ENCODE measurements around the gene TSEN54. TPM values are rescaled to one million over a fixed set of nuclear protein-coding genes. Genes with fewer than 3 reads are reported as not detected.

The TSEN54 gene
- polyA plus RNA-seq (2012; ENCODE audit: insufficient read depth, insufficient read length, low read depth): 71.6 TPM

DNA sequence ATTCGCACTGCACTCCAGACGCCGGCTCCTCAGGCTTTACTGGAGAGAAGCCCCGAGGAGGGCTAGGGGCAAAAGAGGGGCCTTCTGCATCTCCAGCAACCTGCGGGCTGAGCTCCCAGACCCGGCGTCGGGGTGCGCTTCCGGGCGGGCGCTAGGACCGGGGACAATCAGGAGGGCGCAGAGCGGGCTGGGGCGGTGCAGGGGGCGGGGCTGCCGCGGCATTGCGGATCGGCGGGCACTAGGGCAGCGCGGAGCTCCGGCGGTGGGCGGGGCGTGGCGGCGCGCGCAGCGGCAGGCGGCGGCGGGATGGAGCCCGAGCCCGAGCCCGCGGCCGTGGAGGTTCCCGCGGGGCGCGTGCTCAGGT is at the start of gene TSEN54:
Gene TSEN54, plus strand, starts transcription at position 274 of the 364 bp plus-strand sequence. Its CDS starts 33 bp downstream, at position 307.
- H3K4me1 ChIP-seq: no peaks in the 10 kb centered on the region
- H3K36me3 ChIP-seq: peaks cover 7% of the 10 kb centered on the region

DNA sequence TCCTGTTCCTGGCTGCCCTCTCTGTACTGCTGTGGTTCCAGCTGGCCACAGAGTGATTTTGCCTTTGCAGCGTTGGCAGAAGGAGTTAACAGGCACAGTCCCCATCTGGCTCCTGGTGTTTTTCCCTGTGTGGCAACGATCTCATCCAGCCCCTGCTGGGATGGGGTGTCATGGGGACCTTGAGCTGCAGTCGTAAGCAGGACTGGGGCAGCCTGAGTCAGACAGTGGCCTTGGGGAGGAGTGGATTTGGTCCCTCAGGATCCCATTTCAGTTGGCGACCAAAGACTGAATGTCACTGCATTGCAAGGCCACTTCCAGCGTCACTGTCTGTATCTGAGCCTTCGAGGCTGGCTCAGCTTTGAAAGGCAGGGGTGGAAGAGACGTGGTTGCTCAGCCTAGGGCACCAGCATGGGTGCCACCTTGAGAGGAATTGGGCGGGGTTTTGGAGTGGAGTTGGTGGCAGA is 48.0 kb upstream of the TSEN54 start:
- no peaks in the 10 kb centered on the region for H3K27me3 ChIP-seq
- DNase-seq: no peak
- no peak overlapping the region for H3K4me3 ChIP-seq (ENCODE audit: low read depth, low read length)
- H3K36me3 ChIP-seq: peaks cover 7% of the 10 kb centered on the region
- no peaks in the 10 kb centered on the region for H3K9me3 ChIP-seq
- H3K4me1 ChIP-seq: 0 out of 2 replicates have a peak, but pooled peaks cover under 1% of the 10 kb centered on the region
- TF ChIP-seq, protein P1, sequence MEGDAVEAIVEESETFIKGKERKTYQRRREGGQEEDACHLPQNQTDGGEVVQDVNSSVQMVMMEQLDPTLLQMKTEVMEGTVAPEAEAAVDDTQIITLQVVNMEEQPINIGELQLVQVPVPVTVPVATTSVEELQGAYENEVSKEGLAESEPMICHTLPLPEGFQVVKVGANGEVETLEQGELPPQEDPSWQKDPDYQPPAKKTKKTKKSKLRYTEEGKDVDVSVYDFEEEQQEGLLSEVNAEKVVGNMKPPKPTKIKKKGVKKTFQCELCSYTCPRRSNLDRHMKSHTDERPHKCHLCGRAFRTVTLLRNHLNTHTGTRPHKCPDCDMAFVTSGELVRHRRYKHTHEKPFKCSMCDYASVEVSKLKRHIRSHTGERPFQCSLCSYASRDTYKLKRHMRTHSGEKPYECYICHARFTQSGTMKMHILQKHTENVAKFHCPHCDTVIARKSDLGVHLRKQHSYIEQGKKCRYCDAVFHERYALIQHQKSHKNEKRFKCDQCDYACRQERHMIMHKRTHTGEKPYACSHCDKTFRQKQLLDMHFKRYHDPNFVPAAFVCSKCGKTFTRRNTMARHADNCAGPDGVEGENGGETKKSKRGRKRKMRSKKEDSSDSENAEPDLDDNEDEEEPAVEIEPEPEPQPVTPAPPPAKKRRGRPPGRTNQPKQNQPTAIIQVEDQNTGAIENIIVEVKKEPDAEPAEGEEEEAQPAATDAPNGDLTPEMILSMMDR (IDR thresholded peaks at IDR 0.05; ENCODE audit: low read depth, low read length): no peak

More for the DNA sequence above, at the start of gene TSEN54:
- TF ChIP-seq, protein P1 (IDR thresholded peaks at IDR 0.05; ENCODE audit: low read depth, low read length): no peak
- Histone ChIP-seq H3K27me3 (no peaks in the 10 kb centered on the region), H3K9me3 (no peaks in the 10 kb centered on the region), H3K4me3 (ENCODE audit: low read depth, low read length) (peak within 1 kb of the TSS; percentile 88)
- DNase-seq: peak; percentile 98

DNA sequence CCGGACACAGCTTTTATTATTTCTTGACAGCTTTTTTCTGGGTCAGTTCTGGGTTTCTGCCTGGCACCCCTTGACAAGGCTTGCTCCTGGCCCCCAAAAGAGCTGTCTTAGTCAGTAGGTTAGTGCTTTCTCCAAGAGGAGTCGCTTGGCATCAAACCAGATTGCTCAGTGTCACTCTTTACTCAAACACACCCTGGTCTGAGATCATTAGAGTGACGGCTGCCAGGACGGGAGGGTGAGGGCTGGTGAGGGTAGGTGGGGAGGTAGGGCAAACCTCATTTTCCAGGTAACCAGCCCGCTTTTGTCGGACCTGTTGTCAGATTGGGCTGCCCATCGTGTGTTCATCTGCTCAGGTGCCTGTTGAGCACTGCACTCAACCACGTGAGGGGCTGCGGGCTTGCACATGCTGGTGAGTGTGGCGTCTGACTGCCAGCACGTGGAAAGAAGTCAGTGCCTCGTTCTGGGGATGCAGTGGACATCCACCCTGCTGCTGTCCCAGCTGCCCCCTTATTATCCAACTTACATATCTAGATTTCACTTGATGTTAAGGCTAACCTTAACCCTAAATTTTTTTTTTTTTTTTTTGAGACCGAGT is 47.5 kb upstream of the TSEN54 start:
- TF ChIP-seq, protein P1 (IDR thresholded peaks at IDR 0.05; ENCODE audit: low read depth, low read length): no peak
- H3K36me3 ChIP-seq: peaks cover 12% of the 10 kb centered on the region
- no peak for DNase-seq
- no peak overlapping the region for H3K4me3 ChIP-seq (ENCODE audit: low read depth, low read length)
- H3K9me3 ChIP-seq: no peaks in the 10 kb centered on the region
- H3K27me3 ChIP-seq: no peaks in the 10 kb centered on the region
- H3K4me1 ChIP-seq: no peaks in the 10 kb centered on the region

DNA sequence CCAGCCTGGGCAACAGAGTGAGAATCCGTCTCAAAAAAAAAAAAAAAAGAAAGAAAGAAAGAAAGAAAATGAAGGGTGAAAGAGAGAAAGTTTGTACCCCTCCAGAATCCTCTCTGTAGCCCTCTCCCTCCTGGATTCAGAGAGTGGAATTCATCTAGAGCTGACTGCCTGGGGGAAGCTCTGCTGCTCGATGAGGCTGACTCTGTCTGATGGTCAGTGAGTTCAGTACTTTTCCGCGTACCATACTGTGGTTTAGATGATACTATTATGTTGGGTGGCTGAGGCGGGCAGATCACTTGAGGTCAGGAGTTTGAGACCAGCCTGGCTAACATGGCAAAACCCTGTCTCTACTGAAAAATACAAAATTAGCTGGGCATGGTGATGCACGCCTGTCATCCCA is 45.1 kb upstream of the TSEN54 start:
- H3K4me1 ChIP-seq: no peaks in the 10 kb centered on the region
- TF ChIP-seq, protein P1 (IDR thresholded peaks at IDR 0.05; ENCODE audit: low read depth, low read length): no peak
- H3K9me3 ChIP-seq: no peaks in the 10 kb centered on the region
- H3K27me3 ChIP-seq: no peaks in the 10 kb centered on the region
- no peak for DNase-seq
- H3K4me3 ChIP-seq (ENCODE audit: low read depth, low read length): no peak overlapping the region
- peaks cover 12% of the 10 kb centered on the region for H3K36me3 ChIP-seq

DNA sequence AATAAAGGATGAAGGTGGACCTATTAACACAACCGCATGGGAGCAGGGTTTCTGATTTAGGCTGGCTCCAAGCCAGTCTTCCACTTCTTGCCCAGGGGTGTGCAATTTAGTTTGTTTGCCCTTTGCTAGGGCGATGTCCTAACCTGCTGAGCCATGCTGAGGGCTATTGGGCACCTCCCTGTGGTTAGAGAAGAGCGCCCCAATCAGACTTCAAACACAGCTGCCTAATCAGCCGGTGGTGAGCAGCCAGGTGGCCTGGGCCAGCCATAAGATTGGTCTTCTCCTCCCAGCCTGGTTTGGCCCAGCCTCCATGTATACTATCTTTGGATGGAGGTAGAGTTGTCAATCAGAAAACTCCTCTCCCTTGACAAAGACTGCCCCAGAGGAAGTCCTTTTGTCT is 44.2 kb upstream of the TSEN54 start:
- no peaks in the 10 kb centered on the region for H3K4me1 ChIP-seq
- TF ChIP-seq, protein P1 (IDR thresholded peaks at IDR 0.05; ENCODE audit: low read depth, low read length): no peak
- no peak for DNase-seq
- no peaks in the 10 kb centered on the region for H3K27me3 ChIP-seq
- H3K9me3 ChIP-seq: no peaks in the 10 kb centered on the region
- peaks cover 12% of the 10 kb centered on the region for H3K36me3 ChIP-seq
- H3K4me3 ChIP-seq (ENCODE audit: low read depth, low read length): no peak overlapping the region

DNA sequence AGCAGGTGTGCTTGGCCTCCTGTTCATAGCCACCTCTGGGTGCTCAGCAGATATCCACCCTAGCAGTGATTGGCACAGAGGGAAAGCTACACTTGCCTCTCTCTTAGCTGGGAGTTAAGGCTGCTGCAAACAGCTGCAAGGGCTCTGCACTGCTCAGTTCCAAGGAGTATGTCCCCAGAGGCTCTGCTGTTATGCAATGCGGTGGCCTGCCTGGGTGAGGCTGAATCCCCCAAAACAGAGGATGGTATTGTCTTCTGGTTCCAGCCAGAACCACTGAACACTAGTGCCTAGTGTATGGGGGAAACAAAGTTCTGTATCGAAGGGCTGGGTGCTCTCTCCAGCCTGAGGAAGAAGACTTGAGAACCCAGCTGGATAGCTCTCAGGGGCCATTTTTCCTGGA is 43.1 kb upstream of the TSEN54 start:
- Histone ChIP-seq H3K9me3 (no peaks in the 10 kb centered on the region), H3K36me3 (peaks cover 16% of the 10 kb centered on the region), H3K4me1 (no peaks in the 10 kb centered on the region), H3K27me3 (no peaks in the 10 kb centered on the region), H3K4me3 (ENCODE audit: low read depth, low read length) (no peak overlapping the region)
- TF ChIP-seq, protein P1 (IDR thresholded peaks at IDR 0.05; ENCODE audit: low read depth, low read length): no peak
- DNase-seq: no peak

Measured in BE2C (cell line).